ENCODE measurements around the gene HCRTR1. TPM values are rescaled to one million over a fixed set of nuclear protein-coding genes. Genes with fewer than 3 reads are reported as not detected.

Gene HCRTR1
- total RNA-seq, 2 donors from 2014 or later = not detected

GRCh38 chr1:31607360-31607759, 10.1 kb upstream of the HCRTR1 start:
- ATAC-seq (replicated peaks) = no peak
- peaks cover 7% of the 10 kb centered on the region for H3K27me3 Mint-ChIP-seq
- no peaks in the 10 kb centered on the region for H3K36me3 Mint-ChIP-seq (ENCODE audit: low read depth)
- no peak overlapping the region for H3K27ac Mint-ChIP-seq
- no peak overlapping the region for H3K4me3 Mint-ChIP-seq
- no peaks in the 10 kb centered on the region for H3K9me3 Mint-ChIP-seq
- H3K4me1 Mint-ChIP-seq = peaks cover 5% of the 10 kb centered on the region

GRCh38 chr1:31609514-31610118, 7.9 kb upstream of the HCRTR1 start:
- ATAC-seq (replicated peaks) = no peak
- H3K9me3 Mint-ChIP-seq = no peaks in the 10 kb centered on the region
- H3K4me1 Mint-ChIP-seq = peaks cover 5% of the 10 kb centered on the region
- H3K27ac Mint-ChIP-seq = no peak overlapping the region
- H3K36me3 Mint-ChIP-seq (ENCODE audit: low read depth) = no peaks in the 10 kb centered on the region
- no peak overlapping the region for H3K4me3 Mint-ChIP-seq
- H3K27me3 Mint-ChIP-seq = peaks cover 7% of the 10 kb centered on the region

- Mint-ChIP-seq H3K4me1 (peaks cover 5% of the 10 kb centered on the region), H3K27me3 (peaks cover 24% of the 10 kb centered on the region), H3K27ac (no peak overlapping the region), H3K9me3 (no peaks in the 10 kb centered on the region), H3K4me3 (no peak overlapping the region), H3K36me3 (ENCODE audit: low read depth) (no peaks in the 10 kb centered on the region)
- no peak for ATAC-seq (replicated peaks)
Observed at GRCh38 chr1:31614414-31615005, 3.0 kb upstream of the HCRTR1 start.

DNA sequence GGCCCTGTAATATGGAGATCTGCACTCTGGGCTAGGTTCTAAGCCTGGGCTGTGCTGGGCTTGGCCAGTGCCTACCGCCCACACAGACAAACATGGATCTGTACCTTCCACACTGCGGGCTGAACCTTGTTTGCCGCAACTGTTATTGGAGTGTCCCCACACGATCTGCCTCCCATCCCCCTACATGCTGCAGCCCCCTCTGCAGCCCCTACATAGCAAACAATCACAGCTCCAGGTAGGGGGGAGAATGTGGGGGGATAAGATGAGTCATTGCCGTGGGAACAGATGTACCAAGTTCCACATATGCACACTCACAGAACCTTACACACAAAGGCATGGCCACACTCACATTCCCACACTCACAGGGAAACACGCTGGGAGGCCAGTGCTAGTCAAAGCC, 2.1 kb upstream of the HCRTR1 start:
- Mint-ChIP-seq H3K4me3 (no peak overlapping the region), H3K36me3 (ENCODE audit: low read depth) (no peaks in the 10 kb centered on the region), H3K4me1 (peaks cover 5% of the 10 kb centered on the region), H3K9me3 (no peaks in the 10 kb centered on the region), H3K27me3 (peaks cover 28% of the 10 kb centered on the region), H3K27ac (no peak overlapping the region)
- ATAC-seq (replicated peaks) = no peak

GRCh38 chr1:31615939-31616338, 1.6 kb upstream of the HCRTR1 start:
- Mint-ChIP-seq H3K4me1 (peaks cover 5% of the 10 kb centered on the region), H3K9me3 (no peaks in the 10 kb centered on the region), H3K4me3 (no peak overlapping the region), H3K27me3 (peaks cover 28% of the 10 kb centered on the region), H3K36me3 (ENCODE audit: low read depth) (no peaks in the 10 kb centered on the region), H3K27ac (no peak overlapping the region)
- ATAC-seq (replicated peaks) = no peak

DNA sequence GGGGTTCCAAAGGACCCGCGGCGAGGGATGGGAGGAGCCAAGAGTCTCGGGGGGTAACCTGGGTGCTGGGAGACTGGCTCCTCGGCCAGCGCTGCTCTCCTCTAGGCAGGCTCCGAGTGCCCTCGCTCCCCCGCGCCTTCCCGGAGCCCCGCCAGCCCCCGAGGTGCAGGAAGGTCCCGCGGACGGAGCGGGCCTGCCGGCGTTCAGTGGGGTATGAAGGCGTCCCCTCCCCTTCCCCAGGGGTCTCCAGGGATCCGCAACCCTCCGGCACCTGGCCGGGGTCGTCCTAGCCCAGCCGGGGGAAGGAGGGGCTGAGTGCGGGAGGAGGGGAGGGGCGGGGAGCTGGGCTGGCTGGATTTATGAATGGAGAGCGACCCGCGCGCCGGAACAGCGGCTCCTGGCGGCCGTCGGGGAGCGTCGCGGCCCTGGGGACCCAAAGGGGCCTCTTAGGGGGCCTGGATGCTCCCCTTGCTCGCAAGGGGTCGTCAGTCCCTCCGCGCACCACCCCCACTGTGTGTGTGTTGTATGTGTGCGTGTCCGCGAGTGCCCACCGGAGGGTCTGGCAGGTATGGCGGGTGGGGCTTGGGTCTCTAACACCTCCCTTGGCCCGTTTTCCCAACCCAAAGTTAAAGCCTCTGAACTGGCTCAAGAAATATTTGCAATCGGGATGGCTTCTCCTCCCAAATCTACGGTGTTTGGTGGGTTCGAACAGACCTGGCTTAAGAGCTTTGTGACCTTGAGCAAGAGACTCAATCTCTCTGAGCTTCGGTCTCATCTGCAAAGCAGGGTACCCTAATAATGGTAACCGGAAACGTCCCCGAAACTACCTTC, 642 bp downstream of the HCRTR1 start:
- H3K27me3 Mint-ChIP-seq = peaks cover 28% of the 10 kb centered on the region
- H3K36me3 Mint-ChIP-seq (ENCODE audit: low read depth) = no peaks in the 10 kb centered on the region
- peak; percentile 66 for ATAC-seq (replicated peaks)
- no peaks in the 10 kb centered on the region for H3K9me3 Mint-ChIP-seq
- peaks cover 5% of the 10 kb centered on the region for H3K4me1 Mint-ChIP-seq
- H3K4me3 Mint-ChIP-seq = no peak overlapping the region
- no peak overlapping the region for H3K27ac Mint-ChIP-seq

DNA sequence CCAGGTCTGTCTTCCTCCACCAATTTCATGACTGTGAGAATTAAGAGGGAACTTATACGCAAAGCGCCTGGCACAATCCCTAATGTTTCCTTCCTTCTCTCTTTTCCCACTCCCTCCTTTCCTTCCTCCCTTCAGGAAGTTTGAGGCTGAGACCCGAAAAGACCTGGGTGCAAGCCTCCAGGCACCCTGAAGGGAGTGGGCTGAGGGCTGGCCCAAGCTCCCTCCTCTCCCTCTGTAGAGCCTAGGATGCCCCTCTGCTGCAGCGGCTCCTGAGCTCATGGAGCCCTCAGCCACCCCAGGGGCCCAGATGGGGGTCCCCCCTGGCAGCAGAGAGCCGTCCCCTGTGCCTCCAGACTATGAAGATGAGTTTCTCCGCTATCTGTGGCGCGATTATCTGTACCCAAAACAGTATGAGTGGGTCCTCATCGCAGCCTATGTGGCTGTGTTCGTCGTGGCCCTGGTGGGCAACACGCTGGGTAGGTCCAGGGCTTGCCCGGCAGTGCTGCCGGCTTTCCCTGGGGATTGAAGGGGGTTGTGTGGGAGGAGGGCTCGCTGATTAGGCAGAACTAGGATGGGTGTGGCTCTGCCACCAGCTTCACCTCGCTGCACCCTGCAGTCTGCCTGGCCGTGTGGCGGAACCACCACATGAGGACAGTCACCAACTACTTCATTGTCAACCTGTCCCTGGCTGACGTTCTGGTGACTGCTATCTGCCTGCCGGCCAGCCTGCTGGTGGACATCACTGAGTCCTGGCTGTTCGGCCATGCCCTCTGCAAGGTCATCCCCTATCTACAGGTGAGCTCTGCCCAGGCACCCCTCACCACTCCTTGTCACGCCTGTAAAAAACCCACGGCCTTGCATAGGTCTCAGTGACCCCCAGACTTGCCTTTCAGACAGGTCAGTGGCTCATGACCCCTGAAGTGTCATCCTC, 1.7 kb downstream of the HCRTR1 start:
- Mint-ChIP-seq H3K4me3 (no peak overlapping the region), H3K27ac (no peak overlapping the region), H3K4me1 (peaks cover 12% of the 10 kb centered on the region), H3K27me3 (peaks cover 28% of the 10 kb centered on the region), H3K36me3 (ENCODE audit: low read depth) (peaks cover 5% of the 10 kb centered on the region), H3K9me3 (no peaks in the 10 kb centered on the region)
- no peak for ATAC-seq (replicated peaks)

DNA sequence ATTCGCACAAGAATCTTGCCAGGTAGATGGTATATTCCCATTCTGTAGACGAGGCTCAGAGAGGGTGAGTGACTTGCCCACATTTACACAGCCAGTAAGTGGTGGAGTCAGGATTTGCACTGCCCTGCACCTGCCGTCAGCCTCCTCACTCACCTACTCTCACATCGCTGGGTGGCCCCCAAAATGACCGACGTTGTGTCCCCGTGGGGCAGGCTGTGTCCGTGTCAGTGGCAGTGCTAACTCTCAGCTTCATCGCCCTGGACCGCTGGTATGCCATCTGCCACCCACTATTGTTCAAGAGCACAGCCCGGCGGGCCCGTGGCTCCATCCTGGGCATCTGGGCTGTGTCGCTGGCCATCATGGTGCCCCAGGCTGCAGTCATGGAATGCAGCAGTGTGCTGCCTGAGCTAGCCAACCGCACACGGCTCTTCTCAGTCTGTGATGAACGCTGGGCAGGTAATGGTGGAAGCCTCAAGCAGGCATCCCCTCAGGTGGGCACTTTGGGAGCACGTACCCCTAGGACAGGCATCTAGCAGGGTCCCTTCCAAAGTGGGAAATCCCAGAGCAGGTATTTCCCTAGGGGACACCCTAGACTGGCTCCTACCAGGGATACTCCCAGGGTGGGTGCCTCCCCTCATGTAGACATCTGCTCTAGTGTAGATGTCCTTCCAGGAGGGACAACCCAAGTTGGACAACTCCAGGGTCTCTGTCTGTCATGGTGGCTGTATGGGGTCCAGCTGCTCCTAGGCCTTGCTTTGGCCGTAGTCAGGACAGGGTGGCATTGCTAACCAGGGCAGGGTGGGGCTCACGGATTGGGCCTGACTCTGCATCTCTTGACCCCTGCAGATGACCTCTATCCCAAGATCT, 3.4 kb downstream of the HCRTR1 start:
- Mint-ChIP-seq H3K27ac (no peak overlapping the region), H3K9me3 (no peaks in the 10 kb centered on the region), H3K36me3 (ENCODE audit: low read depth) (peaks cover 5% of the 10 kb centered on the region), H3K4me1 (peaks cover 16% of the 10 kb centered on the region), H3K27me3 (peaks cover 24% of the 10 kb centered on the region), H3K4me3 (no peak overlapping the region)
- ATAC-seq (replicated peaks) = no peak

DNA sequence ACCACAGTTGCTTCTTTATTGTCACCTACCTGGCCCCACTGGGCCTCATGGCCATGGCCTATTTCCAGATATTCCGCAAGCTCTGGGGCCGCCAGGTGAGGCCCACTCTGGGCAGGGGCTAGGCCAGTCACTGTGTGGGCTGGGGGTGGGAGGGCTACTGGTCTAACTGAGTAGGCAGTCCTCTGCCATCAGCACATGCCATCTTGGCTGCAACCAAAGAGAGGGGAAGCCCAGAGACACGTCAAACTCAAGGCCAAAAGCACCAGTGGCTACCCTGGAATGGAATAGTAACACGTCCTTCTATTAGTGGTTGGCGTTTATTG, 4.0 kb downstream of the HCRTR1 start:
- H3K27me3 Mint-ChIP-seq = peaks cover 20% of the 10 kb centered on the region
- H3K27ac Mint-ChIP-seq = no peak overlapping the region
- H3K9me3 Mint-ChIP-seq = no peaks in the 10 kb centered on the region
- H3K36me3 Mint-ChIP-seq (ENCODE audit: low read depth) = peaks cover 5% of the 10 kb centered on the region
- no peak for ATAC-seq (replicated peaks)
- peaks cover 16% of the 10 kb centered on the region for H3K4me1 Mint-ChIP-seq
- H3K4me3 Mint-ChIP-seq = no peak overlapping the region

DNA sequence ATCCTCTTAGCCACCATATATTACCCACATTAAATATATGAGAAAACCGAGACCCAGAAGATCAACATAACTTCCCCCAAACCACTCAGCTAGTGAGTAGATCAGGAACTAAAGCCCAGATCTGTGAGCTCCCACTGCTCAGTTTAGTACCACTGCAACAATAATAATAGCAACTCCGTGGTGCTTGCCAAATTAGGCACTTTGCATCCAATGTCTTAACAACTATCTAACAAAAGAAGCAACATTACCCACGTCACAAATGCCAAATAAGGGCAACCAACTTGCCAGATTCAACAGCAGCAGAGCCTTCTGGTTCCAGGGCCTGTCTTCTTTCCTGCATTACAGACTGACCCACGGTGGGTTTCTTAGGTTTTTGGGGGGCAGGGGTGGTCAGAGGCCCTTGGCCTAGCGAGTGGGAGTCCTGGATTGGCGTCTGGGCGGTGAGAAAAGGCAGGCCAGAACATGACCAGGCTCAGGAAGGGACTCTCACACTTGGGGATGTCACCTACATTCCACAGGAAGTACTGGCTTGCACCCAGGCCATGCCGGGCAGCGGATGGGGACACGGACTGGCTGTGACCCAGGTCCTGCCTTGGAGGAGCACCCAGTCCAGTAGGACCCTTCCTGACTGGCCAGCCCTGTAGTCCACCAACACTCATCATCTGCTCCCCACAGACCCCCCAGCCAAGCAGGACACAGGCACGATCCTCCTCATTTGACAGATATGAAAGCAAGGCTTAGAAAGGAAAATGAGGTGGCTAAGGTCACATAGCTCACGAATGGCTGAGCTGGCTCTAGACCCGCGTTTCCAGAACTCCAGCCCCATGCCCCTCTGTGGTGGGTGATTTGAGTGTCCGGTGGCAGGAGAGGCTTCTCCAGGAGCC, 4.6 kb downstream of the HCRTR1 start:
- no peaks in the 10 kb centered on the region for H3K9me3 Mint-ChIP-seq
- no peak overlapping the region for H3K4me3 Mint-ChIP-seq

GRCh38 chr1:31623365-31623764, 5.9 kb downstream of the HCRTR1 start:
- Mint-ChIP-seq H3K4me3 (no peak overlapping the region), H3K36me3 (ENCODE audit: low read depth) (peaks cover 11% of the 10 kb centered on the region), H3K27me3 (peaks cover 10% of the 10 kb centered on the region), H3K4me1 (peaks cover 10% of the 10 kb centered on the region), H3K9me3 (no peaks in the 10 kb centered on the region), H3K27ac (peak overlapping the region; percentile 49)
- ATAC-seq (replicated peaks) = no peak

More for the DNA sequence above, 4.6 kb downstream of the HCRTR1 start:
- Mint-ChIP-seq H3K36me3 (ENCODE audit: low read depth) (peaks cover 5% of the 10 kb centered on the region), H3K4me1 (peaks cover 12% of the 10 kb centered on the region), H3K27ac (peak overlapping the region; percentile 68), H3K27me3 (peaks cover 14% of the 10 kb centered on the region)
- ATAC-seq (replicated peaks) = no peak

- Mint-ChIP-seq H3K4me1 (peaks cover 10% of the 10 kb centered on the region), H3K9me3 (no peaks in the 10 kb centered on the region), H3K27me3 (peaks cover 4% of the 10 kb centered on the region), H3K4me3 (no peak overlapping the region), H3K36me3 (ENCODE audit: low read depth) (peaks cover 21% of the 10 kb centered on the region), H3K27ac (peak overlapping the region; percentile 49)
- peak; percentile 28 for ATAC-seq (replicated peaks)
Observed at GRCh38 chr1:31624309-31624708, 6.8 kb downstream of the HCRTR1 start.

Data from activated T-helper 17 cell treated with anti-CD3 and anti-CD28 coated beads, Interleukin-2, amount 50 U/mL, for 72 hours (primary cell).